GM10248 (cell line): Measurements from ENCODE around the gene CYB5B.

Source experiments
- CTCF ChIA-PET: fragments of 300-600 bp; sonication (Branson Sonifier 250); formaldehyde crosslinking; extraction: SDS; loops from one replicate; lab custom pipeline; 2021; ENCODE audit warnings: antibody characterized with exemption; lab: Yijun Ruan, JAX
- POLR2A ChIA-PET: fragments of 350-650 bp; sonication (Branson Sonifier 250); formaldehyde crosslinking; extraction: SDS; loops from one replicate; lab custom pipeline; 2020; ENCODE audit warnings: antibody characterized with exemption; lab: Yijun Ruan, JAX
- DNase-seq: peaks from one replicate; pipeline ENCODE4 v3.0.0; 2012; ENCODE audit errors: extremely low spot score
- TF ChIP-seq, protein P1 (sequence below): IDR thresholded peaks from 2 replicates; pipeline ENCODE4 v1.5.1; 2012; ENCODE audit warnings: mild to moderate bottlenecking, low read depth; ENCODE audit errors: extremely low read depth, missing control alignments, control extremely low read depth

CYB5B gene

DNA sequence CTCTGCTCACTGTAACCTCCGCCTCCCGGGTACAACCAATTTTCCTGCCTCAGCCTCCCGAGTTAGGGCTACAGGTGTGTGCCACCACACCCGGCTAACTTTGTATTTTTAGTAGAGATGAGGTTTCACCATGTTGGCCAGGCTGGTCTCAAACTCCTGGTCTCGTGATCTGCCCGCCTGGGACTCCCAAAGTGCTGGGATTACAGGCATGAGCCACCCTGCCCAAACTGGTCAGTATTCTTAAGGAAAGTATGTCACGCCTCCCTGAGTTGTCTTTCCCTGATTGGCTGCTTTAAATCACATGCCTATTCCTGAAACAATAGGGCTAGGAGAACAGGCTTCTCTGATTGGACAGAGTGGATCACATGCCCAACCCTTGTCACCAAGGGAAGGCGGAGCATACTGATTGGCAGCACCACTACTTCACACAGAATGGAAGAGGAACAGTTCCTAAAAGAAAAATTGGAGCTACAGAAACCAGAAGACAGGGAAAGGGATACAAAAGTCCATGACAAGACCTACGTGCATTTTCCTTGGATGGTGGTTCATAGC, 17.6 kb upstream of the CYB5B start:
- DNase-seq: no peak
- ChIA-PET POLR2A (no interaction called here), CTCF (interaction anchor here (1.3 kb wide), 1 partner anchor 10 kb away, joined by 9 read pairs; no protein-coding TSS in a partner anchor)
- TF ChIP-seq, protein P1, sequence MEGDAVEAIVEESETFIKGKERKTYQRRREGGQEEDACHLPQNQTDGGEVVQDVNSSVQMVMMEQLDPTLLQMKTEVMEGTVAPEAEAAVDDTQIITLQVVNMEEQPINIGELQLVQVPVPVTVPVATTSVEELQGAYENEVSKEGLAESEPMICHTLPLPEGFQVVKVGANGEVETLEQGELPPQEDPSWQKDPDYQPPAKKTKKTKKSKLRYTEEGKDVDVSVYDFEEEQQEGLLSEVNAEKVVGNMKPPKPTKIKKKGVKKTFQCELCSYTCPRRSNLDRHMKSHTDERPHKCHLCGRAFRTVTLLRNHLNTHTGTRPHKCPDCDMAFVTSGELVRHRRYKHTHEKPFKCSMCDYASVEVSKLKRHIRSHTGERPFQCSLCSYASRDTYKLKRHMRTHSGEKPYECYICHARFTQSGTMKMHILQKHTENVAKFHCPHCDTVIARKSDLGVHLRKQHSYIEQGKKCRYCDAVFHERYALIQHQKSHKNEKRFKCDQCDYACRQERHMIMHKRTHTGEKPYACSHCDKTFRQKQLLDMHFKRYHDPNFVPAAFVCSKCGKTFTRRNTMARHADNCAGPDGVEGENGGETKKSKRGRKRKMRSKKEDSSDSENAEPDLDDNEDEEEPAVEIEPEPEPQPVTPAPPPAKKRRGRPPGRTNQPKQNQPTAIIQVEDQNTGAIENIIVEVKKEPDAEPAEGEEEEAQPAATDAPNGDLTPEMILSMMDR: no peak

DNA sequence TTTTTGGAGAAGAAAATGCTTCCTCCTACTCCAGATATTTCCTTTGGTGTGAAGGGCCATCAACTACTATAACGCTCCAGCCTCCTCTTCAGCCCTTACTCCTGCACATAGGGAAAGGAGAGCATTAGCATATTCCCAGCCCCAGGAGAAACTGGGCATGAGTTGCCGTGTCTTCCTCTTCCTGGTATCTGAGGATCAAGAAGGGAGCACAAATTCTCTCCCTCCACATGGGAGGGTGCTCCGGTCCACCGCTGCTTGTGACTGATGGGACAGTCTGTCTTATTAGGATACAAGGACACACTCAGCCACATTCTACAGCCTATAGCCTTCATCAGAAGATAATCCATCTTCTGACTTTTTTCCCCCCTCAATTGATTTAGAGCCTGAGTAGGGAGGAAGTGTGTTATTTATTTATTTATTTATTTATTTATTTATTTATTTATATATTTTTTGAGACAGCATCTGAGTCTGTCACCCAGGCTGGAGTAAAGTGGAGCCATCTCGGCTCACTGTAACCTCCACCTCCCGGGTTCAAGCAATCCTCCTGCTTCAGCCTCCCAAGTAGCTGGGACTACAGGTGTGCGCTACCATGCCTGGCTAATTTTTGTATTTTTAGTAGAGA, 16.6 kb upstream of the CYB5B start:
- TF ChIP-seq, protein P1: no peak
- CTCF ChIA-PET: interaction anchor here (0.9 to 2.7 kb wide), 3 partner anchors 11 kb away, joined by 5 to 13 read pairs (median 9); no protein-coding TSS in a partner anchor
- DNase-seq: no peak
- POLR2A ChIA-PET: no interaction called here

DNA sequence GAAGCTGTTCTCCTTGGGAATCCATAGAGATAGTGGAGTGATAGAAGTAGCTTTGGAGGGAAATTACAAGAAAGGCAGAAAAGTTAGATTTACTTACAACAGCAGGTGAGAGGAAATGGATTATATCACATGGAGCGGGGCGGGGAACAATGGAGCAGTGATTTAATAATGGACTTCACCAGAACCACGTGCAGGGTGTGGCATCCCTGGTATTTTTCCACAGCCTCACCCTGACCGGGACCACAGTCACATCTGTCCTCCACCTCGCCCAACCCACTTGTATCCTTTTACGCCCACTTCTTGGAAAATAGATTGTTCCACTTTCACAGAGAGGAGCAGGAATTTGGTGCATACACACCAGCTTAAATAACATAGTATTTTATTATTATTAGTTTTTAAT, 15.9 kb upstream of the CYB5B start:
- CTCF ChIA-PET: interaction anchor here (0.9 to 2.7 kb wide), 5 partner anchors 10 to 161 kb away, joined by 3 to 13 read pairs (median 5); no protein-coding TSS in a partner anchor
- DNase-seq: no peak
- TF ChIP-seq, protein P1: no peak
- POLR2A ChIA-PET: no interaction called here

DNA sequence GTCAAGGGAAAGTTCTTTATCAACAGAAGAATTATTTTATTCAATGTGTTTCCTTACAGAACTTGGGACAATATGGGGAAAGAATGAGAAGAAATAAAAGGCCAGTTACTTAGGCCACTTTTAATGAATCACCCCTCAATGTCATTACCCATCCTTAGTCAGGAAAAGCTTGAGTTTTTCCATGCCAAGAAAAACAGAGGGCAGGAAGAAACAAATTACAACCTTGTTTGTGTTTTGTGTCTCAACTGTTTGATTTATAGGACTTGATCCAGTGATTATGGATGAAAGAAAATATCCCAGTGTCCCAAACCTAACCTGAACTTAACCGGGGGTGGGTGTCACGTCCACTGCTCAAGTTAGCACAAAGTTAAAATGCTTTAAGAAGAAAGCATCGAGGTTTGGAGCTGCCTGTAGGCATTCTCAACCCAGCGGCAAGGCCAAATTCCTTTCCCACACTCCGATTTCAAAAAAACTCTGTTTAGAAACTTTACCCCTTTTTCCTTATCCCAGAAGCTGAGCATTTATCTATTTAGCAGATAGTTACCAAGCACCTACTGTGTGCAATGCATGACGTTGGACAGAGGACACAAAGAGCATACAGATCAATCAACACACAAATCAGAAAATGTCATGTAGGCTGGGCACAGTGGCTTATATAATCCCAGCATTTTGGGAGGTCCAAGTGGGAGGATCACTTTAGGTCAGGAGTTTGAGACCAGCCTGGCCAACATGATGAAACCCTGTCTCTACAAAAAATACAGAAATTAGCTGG, 14.0 kb upstream of the CYB5B start:
- TF ChIP-seq, protein P1: no peak
- POLR2A ChIA-PET: no interaction called here
- no peak for DNase-seq
- CTCF ChIA-PET: interaction anchor here (0.9 to 2.7 kb wide), 3 partner anchors 8 to 16 kb away, joined by 4 to 13 read pairs (median 7); no protein-coding TSS in a partner anchor

DNA sequence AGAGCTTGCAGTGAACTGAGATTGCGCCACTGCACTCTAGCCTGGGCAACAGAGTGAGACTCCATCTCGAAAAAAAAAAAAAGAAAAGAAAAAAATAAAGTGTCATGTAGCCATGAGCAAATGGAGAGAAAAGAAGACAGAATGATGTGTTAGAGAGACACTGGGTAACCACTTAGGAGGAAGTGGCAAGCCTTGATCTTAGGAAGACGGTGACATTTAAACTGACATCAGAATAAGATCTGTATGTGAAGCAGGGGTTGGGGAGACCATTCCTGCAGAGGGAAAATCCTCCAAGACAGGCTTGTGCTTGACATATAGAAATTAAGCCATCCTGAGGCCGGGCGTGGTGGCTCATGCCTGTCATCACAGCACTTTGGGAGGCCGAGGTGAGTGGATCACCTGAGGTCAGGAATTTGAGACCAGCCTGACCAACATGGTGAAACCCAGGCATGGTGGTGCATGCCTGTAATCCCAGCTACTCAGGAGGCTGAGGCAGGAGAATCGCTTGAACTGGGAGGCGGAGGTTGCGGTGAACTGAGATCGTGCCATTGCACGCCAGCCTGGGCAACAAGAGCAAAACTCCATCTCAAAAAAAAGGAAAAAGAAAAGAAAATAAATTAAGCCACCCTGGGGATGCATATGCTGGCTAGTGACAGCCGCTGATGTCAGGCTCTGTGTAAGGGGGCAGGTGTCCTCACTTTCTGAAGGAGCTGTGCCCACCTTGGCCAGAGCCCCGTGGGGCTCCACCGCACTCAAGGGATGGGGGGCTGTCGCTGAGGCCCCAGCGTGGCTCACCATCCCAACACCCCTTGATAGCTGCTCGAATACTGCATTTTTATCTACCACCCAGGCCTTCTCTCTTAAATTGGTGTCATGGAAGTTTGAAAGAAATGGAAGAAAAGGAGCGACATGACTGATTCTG, 13.1 kb upstream of the CYB5B start:
- TF ChIP-seq, protein P1: no peak
- ChIA-PET POLR2A (no interaction called here), CTCF (interaction anchor here (1.4 to 3.0 kb wide), 3 partner anchors 15 to 38 kb away, joined by 4 to 14 read pairs (median 5); no protein-coding TSS in a partner anchor)
- no peak for DNase-seq
